NCI-H1930 (cell line): Measurements from ENCODE around the gene OR51I2.
A peak's percentile ranks its signal among the peaks of the same experiment; 100 is the strongest.

ENCODE experiments used
- DNase-seq, 2 experiments: peaks; one replicate each; lab custom pipeline; 2025; lab: John Stamatoyannopoulos, UW

The OR51I2 gene, protein sequence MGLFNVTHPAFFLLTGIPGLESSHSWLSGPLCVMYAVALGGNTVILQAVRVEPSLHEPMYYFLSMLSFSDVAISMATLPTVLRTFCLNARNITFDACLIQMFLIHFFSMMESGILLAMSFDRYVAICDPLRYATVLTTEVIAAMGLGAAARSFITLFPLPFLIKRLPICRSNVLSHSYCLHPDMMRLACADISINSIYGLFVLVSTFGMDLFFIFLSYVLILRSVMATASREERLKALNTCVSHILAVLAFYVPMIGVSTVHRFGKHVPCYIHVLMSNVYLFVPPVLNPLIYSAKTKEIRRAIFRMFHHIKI

GRCh38 chr11:5449023-5449422 lies at the start of gene OR51I2:
TSS of gene OR51I2 (plus strand) at chr11:5449323. CDS start at chr11:5453489, 4,166 bp downstream.
- no peak for DNase-seq

GRCh38 chr11:5405173-5405572 lies 44.0 kb upstream of the OR51I2 start:
- DNase-seq = no peak

DNA sequence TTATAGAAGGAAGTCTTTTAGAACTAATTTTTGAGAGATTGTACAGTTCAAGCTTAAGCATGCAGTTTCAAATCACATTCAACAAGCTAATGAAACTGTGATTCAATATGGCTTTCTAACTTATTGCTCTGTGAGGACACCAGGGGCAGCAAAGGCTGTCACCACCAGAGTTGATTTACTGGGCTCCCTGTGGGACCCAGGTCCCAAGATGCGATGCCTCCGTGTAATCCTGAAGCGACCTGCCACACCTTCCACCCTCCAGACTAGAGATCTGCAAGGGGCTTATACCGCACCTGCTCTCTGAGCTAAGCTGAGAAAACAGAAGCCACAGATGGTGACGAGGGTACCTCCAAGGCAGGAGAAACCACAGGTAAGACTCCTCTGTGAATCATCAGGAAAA lies 28.1 kb upstream of the OR51I2 start:
- DNase-seq = no peak

GRCh38 chr11:5421811-5422210 lies 27.3 kb upstream of the OR51I2 start, which contains the start of gene OR51Q1:
TSS of gene OR51Q1 (plus strand) at chr11:5422111. CDS start at chr11:5422201, 90 bp downstream.
- no peak for DNase-seq

- no peak for DNase-seq
These were observed 26.0 kb upstream of the OR51I2 start for GRCh38 chr11:5423131-5423530.

DNA sequence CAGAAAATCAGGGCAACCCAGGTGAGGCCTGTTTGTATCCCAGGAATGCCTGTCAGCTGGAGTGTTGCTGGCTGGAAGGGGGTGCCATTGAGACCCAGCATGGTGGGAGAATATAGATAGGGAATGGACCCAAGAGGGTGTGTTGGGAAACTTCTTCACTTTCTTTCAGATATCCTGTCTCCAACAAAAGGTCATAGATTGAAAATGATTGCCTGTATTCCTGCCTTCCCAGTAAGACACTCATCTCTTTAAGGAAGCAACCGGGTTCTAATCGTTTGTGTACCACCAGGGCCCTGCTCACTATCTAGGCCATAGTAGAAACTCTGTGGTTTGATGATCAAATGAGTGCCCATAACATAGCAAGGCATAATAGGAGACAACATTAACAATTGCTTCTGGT lies 7.7 kb upstream of the OR51I2 start, which contains the start of gene OR51I1:
OR51I1 (minus strand) TSS at position 101 of the 400 bp plus-strand sequence; CDS start at position 101, 0 bp downstream.
- DNase-seq = no peak

- DNase-seq = no peak
These were observed 5.2 kb upstream of the OR51I2 start for GRCh38 chr11:5443835-5444393.

DNA sequence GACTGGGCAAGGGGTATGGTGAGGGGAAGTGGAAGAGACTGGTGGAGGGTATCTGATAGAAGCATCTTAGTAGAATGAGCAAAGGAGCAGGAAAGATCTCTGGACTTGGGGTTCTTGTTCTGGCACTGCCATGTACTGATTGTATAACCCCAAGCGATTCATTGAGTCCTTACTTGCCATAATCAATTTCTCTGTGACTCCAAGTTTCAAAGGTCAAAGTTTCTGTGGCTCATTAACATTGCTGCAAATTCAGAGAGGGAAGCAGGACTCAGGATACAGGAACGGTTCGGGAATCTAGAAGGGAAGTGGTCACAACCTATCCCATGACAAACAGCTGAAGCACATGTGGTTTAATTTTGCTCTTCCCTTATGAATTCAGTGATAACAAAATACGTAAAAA lies 309 bp downstream of the OR51I2 start:
- DNase-seq = no peak

DNA sequence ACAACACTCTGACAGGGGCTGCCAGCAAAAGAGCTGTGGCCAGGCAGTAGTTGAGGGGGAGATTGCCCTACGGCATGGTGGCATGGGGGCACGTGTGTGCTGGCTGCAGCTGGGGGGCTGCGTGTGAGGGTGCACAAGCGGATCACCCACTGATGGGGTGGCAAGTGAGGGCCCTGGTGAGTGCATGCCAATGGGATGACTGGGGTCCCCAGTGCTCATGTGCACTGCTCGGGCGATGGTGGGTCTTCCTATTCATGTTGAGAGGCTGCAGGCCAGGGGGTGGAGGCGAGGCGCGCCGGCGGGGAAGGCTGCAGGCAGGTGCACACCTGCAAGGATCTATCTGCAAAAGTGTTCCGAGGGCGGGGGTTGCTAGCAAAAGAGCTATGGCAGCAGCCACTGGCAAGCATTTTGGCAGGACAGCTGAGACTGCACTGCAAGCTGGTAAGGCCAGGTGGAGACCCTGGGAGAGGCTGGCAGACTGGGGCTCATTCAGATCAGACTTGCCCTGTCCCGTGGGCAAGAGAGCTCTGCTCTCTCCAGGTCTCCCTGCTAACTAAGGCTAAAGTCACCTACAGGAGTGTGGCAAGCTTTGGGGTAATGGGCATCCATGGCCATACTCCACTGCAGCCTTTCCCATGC lies 12.0 kb downstream of the OR51I2 start:
- no peak for DNase-seq

DNA sequence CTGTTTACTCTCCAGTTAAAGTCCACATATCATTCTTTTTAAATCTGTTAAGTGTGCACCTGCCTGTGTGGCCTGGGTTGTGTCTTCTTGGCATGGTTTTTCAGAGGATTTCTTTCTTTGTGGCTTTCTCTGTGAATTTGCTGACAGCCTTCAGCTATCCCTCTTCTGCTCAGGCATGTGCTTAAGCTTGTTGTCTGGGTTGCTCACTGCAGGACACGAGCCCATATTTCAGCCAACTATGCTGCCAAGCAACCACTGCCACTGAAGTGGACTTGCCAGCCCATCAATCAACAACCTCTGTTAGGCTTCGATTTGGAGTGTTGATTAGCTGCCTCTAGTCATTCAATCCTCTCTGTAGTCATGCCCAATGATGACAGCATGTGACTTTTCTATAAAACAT lies 18.4 kb downstream of the OR51I2 start:
- DNase-seq = no peak

DNA sequence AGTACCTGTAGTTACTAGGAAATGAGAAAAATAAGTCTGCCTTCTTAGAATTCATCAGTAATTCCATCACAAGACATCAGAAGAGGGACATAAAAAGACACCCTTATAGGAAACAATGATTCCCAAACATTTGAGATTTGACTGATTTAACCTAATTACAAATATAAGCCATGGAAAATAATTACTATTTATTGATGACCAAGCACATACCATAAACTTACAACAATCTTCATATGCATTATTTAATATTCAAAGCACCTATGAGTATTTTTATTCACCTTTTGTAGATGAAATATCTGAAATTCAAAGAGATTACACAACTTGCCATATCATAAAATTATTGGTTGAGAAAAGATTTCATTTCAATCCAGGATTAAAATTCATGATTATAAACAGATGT lies 24.8 kb downstream of the OR51I2 start:
- DNase-seq = no peak

DNA sequence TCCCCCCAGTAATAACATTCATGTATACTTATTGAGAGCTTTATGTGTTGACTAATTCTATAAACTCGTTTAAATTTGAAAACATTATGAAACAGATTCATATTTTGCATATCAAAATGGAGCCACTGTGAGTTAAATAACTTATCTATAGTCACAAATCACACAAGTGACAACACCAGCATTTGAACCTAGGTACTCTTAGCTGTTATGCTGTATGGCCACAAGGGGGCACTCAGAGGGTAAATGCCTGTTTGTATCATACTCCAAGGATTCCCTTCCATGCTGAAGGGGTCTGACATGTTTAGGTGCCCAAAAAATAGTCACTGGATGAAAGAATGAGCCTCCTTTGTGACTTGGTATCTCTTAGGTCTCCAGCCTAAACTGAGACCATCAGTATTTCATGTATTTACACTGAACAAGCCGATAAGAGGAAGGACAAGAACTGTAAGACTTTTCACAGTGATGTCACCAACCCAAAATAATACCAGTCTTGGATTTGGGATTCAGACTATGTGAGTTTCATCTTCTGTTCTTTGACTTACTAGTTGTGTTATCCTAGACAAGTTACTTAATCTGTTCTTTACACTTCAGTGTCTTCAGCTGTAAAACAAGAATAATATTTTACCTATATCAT lies 27.2 kb downstream of the OR51I2 start:
- DNase-seq = peak in 1 of 2 experiments; percentile 42

DNA sequence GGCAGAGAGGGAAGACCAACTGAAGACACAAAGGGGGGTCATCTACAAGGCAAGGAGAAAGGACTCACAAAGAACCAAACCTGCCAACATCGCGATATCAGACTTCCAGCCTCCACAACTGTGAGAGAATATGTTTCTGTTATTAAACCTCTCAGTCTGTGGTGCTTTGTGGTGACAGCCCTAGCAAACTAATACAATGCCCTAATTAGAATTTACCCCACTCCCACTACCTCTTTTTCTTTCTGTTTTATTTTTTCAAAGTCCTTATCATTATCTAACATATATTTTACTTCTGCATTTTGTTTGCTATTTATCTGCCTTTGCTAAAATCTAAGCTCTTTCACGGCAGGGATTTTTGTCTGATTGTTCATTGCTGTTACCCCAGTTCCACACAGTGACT lies 36.9 kb downstream of the OR51I2 start:
- DNase-seq = no peak

- DNase-seq = no peak
These were observed 37.3 kb downstream of the OR51I2 start for GRCh38 chr11:5486421-5486820.

DNA sequence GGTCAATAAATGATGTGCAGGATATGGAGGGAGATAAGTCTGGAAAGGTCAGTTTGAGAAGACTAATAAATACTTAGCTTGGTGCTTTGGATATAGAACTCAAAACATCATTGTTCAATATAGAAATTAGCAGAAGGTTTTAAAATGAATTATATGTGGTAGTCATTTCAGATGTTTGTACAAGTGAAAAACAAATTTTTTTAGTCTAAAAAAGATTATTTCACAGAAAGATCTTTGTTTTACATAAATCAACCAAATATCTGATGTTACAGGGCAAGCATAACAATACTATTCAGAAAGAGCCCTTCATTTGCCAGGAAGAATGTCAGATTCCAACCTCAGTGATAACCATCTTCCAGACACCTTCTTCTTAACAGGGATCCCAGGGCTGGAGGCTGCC lies 39.3 kb downstream of the OR51I2 start, which contains the start of gene OR52D1:
OR52D1 (plus strand) TSS at position 301 of the 400 bp plus-strand sequence; CDS start at position 323, 22 bp downstream.
- no peak for DNase-seq

- no peak for DNase-seq
These were observed 39.8 kb downstream of the OR51I2 start for GRCh38 chr11:5488798-5489399.

GRCh38 chr11:5489576-5490357 lies 40.6 kb downstream of the OR51I2 start:
- DNase-seq = no peak

- DNase-seq = no peak
These were observed 50.5 kb downstream of the OR51I2 start for GRCh38 chr11:5499671-5500070.

- no peak for DNase-seq
These were observed 51.3 kb downstream of the OR51I2 start for GRCh38 chr11:5500393-5500801.

DNA sequence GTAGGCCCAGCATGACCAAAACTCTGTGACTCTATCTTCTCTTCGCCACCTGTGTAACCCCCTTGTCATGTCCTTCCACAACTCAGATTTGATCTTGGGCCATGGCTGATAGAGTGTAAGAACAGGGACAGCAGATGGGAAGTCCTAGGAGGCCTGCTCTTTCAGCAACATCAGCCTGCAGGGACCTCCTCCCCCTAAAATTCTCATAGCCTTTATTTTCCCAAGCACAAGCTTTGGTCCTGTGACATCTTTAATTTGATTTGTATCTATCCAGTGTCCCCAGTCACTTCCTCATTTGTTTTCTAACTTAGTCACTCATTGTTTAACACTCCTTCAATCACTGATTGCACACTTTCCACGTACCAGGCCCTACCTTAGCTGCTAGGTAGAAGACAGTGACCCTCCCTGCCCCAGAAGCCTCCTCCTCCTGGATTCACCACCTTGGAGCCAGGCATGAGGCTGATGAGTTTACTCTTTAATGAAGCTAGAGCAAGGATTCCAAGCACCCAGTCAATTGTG lies 55.3 kb downstream of the OR51I2 start:
- no peak for DNase-seq
